K562 (cell line): ENCODE results near the gene DYRK1A. TPM values are rescaled to one million over a fixed set of nuclear protein-coding genes. Genes with fewer than 3 reads are reported as not detected.

Experiments used
- ASH1L ChIP-seq: fragments of 450-650 bp; IDR thresholded peaks from 2 replicates; pipeline ENCODE4 v1.6.1; 2018; ENCODE audit warnings: borderline replicate concordance, mild to moderate bottlenecking, low read depth; ENCODE audit not compliant: partially characterized antibody
- ATF1 ChIP-seq, 2 experiments: fragments of 450-650 bp in 1 of 2; IDR thresholded peaks; 2 replicates each; pipeline ENCODE4 v1.6.1; 2016; ENCODE audit warnings: missing compliant biosample characterization in 1 of 2, missing genetic modification characterization in 1 of 2
- C11orf30 ChIP-seq: fragments of 450-650 bp; IDR thresholded peaks from 2 replicates; pipeline ENCODE4 v1.6.1; 2016; ENCODE audit warnings: low read depth, mild to moderate bottlenecking
- CREB1 ChIP-seq, 2 experiments: sonication (generic) in 1 of 2; formaldehyde crosslinking in 1 of 2; IDR thresholded peaks; 2 replicates each; pipeline versions ENCODE4 v1.6.1 to v1.8.0; 2012 to 2022; ENCODE audit warnings: inconsistent platforms in 1 of 2, mild to moderate bottlenecking in 1 of 2, missing genetic modification reagents in 1 of 2, moderate library complexity in 1 of 2
- FOSL1 ChIP-seq: fragments of 200-800 bp; sonication (Bioruptor generic); conservative IDR thresholded peaks from 2 replicates; pipeline ENCODE4 v1.6.1; 2016; ENCODE audit warnings: missing genetic modification characterization, missing compliant biosample characterization
- HINFP ChIP-seq: fragments of 450-650 bp; conservative IDR thresholded peaks from 2 replicates; pipeline ENCODE4 v1.6.1; 2016; ENCODE audit warnings: missing genetic modification characterization, low read depth, mild to moderate bottlenecking, control low read depth, missing compliant biosample characterization
- KLF10 ChIP-seq: fragments of 250-450 bp; sonication (Bioruptor Pico); IDR thresholded peaks from 2 replicates; pipeline ENCODE4 v1.6.1; 2021; ENCODE audit warnings: matching md5 sums
- NCOA1 ChIP-seq: fragments of 450-650 bp; IDR thresholded peaks from 2 replicates; pipeline ENCODE4 v1.6.1; 2016; ENCODE audit warnings: low read depth
- NFXL1 ChIP-seq: fragments of 450-650 bp; formaldehyde crosslinking; IDR thresholded peaks from 2 replicates; pipeline ENCODE4 v1.4.0; 2021; ENCODE audit warnings: mild to moderate bottlenecking
- NR3C1 ChIP-seq: sonication (generic); formaldehyde crosslinking; IDR thresholded peaks from 2 replicates; pipeline ENCODE4 v1.8.1; 2022; ENCODE audit warnings: missing genetic modification reagents
- RAD51 ChIP-seq: fragments of 450-650 bp; IDR thresholded peaks from 2 replicates; pipeline ENCODE4 v1.7.1; 2016; ENCODE audit warnings: low read depth, mild to moderate bottlenecking, borderline replicate concordance
- SMAD2 ChIP-seq: fragments of 150-350 bp; IDR thresholded peaks from 2 replicates; pipeline ENCODE4 v1.6.1; 2014; ENCODE audit warnings: low read depth, mild to moderate bottlenecking, low read length
- ZBTB49 ChIP-seq: sonication (generic); formaldehyde crosslinking; IDR thresholded peaks from 2 replicates; pipeline ENCODE4 v1.8.0; 2022; ENCODE audit warnings: missing genetic modification reagents, mild to moderate bottlenecking, borderline replicate concordance
- ZNF165 ChIP-seq: fragments of 250-450 bp; sonication (Bioruptor Pico); IDR thresholded peaks from 2 replicates; pipeline ENCODE4 v1.4.0; 2020; ENCODE audit warnings: borderline replicate concordance
- ZNF444 ChIP-seq: fragments of 250-450 bp; sonication (Bioruptor Pico); IDR thresholded peaks from 2 replicates; pipeline ENCODE4 v1.4.0; 2020; ENCODE audit warnings: mild to moderate bottlenecking, moderate library complexity
- ZNF707 ChIP-seq: fragments of 250-450 bp; sonication (Bioruptor Pico); conservative IDR thresholded peaks from 2 replicates; pipeline ENCODE4 v1.8.0; 2022; ENCODE audit warnings: inconsistent platforms, mild to moderate bottlenecking, moderate library complexity
- polyA plus RNA-seq, 8 experiments: library from polyadenylated mRNA; depleted of rRNA in 4 of 8; stranded (reverse) in 5 of 8; unstranded in 3 of 8; fragments of >200 nt; fragmentation: Nextera tagmentation in 2 of 8; fragmentation: Illumina TruSeq in 1 of 8; extraction: Ambion mirVana in 2 of 8; extraction: Trizol in 1 of 8; gene quantifications; 2 replicates each; pipeline versions ENCODE4 v1.2.1 to v1.2.3, GENCODE V29; 2011 to 2014; ENCODE audit warnings: inconsistent platforms in 1 of 8, missing spikeins in 1 of 8
- total RNA-seq, 7 experiments: library from RNA; depleted of rRNA in 6 of 7; stranded (reverse); fragments of >200 nt in 6 of 7; fragmentation: Illumina TruSeq in 2 of 7; extraction: Trizol in 2 of 7; gene quantifications; 2 replicates each; pipeline versions ENCODE4 v1.2.1 to v1.2.3, GENCODE V29; 2011 to 2021; ENCODE audit warnings: low replicate concordance in 1 of 7

DYRK1A gene
- total and polyA plus RNA-seq, 9 of the 15 experiments (the other 6 are each of a cell fraction or from before 2014, with no cell fraction given), result 3.7 to 64.8 (median 42.3) TPM

- TF ChIP-seq SMAD2 (no peak), NFXL1 (CRISPR knock-in tag) (no peak), CREB1 (IDR thresholded peaks at IDR 0.05) (no peak), CREB1 (CRISPR knock-in tag; IDR thresholded peaks at IDR 0.05) (no peak), ATF1 (CRISPR knock-in tag; IDR thresholded peaks at IDR 0.05) (no peak), ATF1 (tag; IDR thresholded peaks at IDR 0.05) (no peak), HINFP (tag) (no peak), ZNF165 (CRISPR knock-in tag) (no peak), NCOA1 (no peak), FOSL1 (tag) (no peak), ZNF444 (CRISPR knock-in tag) (no peak), RAD51 (peak; percentile 82), ZBTB49 (no peak), ZNF707 (no peak), C11orf30 (no peak), NR3C1 (CRISPR knock-in tag) (no peak), KLF10 (CRISPR knock-in tag) (no peak), ASH1L (no peak)
Observed at GRCh38 chr21:37373539-37373938, 7.0 kb downstream of the DYRK1A start (continued).
